Fibroblast of the aortic adventitia (primary cell): ENCODE results near the gene BSG. TPM values are rescaled to one million over a fixed set of nuclear protein-coding genes. Genes with fewer than 3 reads are reported as not detected.

Experiments used
- DNase-seq: peaks from one replicate; pipeline ENCODE4 v3.0.0-alpha.2; 2010; ENCODE audit warnings: low read depth
- H3K4me3 ChIP-seq: 2 replicates; pipeline ENCODE4 v1.5.1; 2011; ENCODE audit warnings: low read depth, mild to moderate bottlenecking, control low read depth, low read length, moderate library complexity
- CTCF ChIP-seq: IDR thresholded peaks from 2 replicates; pipeline ENCODE4 v1.5.1; 2011; ENCODE audit warnings: mild to moderate bottlenecking, low read length, control low read depth, inconsistent platforms; ENCODE audit not compliant: insufficient read depth
- total RNA-seq: library from RNA; depleted of rRNA; stranded (reverse); fragments of >200 nt; gene quantifications from 2 replicates; pipeline ENCODE4 v1.2.3, GENCODE V29; 2012; ENCODE audit warnings: low replicate concordance

The BSG gene
- total RNA-seq, 1 donor: 239 TPM

- no peak for TF ChIP-seq CTCF
- peak; percentile 93 for DNase-seq
Observed at GRCh38 chr19:566403-566802, 6.0 kb upstream of the BSG start.

GRCh38 chr19:566844-567243, 5.6 kb upstream of the BSG start:
- DNase-seq: no peak
- no peak overlapping the region for H3K4me3 ChIP-seq
- TF ChIP-seq CTCF: no peak

More at GRCh38 chr19:566403-566802, 6.0 kb upstream of the BSG start:
- H3K4me3 ChIP-seq: no peak overlapping the region

GRCh38 chr19:567296-567900, 5.0 kb upstream of the BSG start:
- no peak for DNase-seq
- H3K4me3 ChIP-seq: no peak overlapping the region
- TF ChIP-seq CTCF: no peak

GRCh38 chr19:570251-570686, 2.1 kb upstream of the BSG start:
- no peak for TF ChIP-seq CTCF
- DNase-seq: no peak

GRCh38 chr19:570937-571565, 1.3 kb upstream of the BSG start:
- no peak for DNase-seq
- TF ChIP-seq CTCF: no peak
- peak overlapping the region; percentile 69 for H3K4me3 ChIP-seq

More at GRCh38 chr19:570251-570686, 2.1 kb upstream of the BSG start:
- no peak overlapping the region for H3K4me3 ChIP-seq

GRCh38 chr19:571566-571974, 826 bp upstream of the BSG start:
- no peak for TF ChIP-seq CTCF
- DNase-seq: peak; percentile 30
- peak overlapping the region; percentile 69 for H3K4me3 ChIP-seq
